DMS53 (cell line): ENCODE results near the gene PSG2.
"Not testable (repeated sequence)": the region's sequence is repeated elsewhere in the genome, so short reads cannot be mapped to it uniquely, and the experiment has no call there.

Experiments used
- DNase-seq: peaks from one replicate; lab custom pipeline; 2025; lab: John Stamatoyannopoulos, UW

The PSG2 gene

DNA sequence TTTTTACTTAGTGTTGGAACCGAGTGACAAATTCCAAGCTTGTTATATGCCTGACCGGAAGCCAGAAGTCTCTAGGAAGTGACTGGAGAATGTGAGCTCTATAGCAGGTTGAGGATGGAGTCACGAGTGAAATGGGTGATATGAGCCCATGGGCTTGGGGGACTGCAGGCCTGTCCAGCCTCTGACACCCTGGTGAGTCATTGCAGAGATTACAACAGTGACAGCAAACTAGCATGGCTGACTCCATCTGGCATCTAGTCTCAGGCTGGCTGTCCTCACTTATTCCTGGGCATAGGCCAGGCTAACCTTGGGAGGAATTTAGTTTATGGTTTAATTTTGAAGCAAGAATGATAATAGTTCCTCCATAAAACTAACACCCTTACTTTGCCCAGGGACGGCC lies 4.6 kb downstream of the PSG2 start:
- DNase-seq = not testable (repeated sequence)

- DNase-seq = not testable (repeated sequence)
Observed at GRCh38 chr19:43062418-43062817, 20.1 kb downstream of the PSG2 start.

DNA sequence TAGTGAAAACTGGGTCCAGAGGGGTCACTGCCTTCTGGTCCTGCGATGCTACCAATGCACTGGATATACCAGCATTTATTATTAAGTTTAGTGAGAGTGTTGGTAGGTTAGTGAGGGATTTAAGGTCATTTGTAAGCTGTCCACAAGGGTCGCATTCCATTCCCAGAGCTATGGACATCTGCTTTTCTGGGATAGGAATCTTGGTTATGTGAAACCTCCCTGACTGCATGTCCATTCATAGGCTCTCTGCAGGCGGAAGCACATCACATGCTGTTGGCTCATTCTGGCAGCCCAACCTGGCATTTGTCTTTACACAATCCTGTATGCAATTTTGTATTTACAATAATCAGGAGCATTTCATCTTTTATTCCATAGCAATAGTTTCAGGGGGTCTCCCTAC lies 21.2 kb downstream of the PSG2 start:
- not testable (repeated sequence) for DNase-seq

DNA sequence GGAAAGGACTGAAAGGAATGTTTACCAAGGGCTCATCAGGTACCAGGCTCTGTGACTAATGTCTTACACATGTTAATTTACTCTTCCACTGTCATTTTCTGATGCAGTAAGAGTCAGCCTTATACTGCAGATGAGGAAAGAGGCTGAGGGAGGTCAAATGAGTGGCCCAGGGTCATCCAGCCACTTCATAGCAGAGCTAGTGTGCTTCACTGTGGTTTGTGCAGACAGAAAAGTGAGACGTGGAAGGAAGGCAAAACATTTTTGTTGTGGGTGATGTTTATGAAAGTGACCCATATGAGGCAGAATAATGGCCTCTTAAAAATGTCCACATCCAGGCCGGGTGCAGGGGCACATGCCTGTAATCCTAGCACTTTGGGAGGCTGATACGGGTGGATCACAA lies 22.2 kb downstream of the PSG2 start:
- DNase-seq = not testable (repeated sequence)

DNA sequence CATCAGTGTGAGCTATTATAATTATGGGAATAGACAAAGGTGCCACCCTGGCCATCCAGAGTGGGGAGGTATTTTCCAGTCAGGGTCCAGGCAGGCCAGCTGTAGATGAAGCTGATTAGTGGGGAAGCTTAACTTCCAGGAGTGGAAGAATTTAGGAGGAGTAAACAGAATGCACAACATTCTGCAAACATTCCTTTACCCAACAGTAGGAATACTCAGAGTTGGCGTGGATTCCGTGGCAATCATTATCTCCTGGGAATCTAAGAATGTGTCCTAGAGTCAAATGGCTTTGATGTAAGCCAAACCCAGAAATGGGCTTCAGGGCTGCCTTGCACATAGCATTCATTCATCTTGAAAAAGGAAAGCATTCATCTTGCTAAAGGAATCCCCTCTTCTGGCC lies 23.0 kb downstream of the PSG2 start:
- not testable (repeated sequence) for DNase-seq

DNA sequence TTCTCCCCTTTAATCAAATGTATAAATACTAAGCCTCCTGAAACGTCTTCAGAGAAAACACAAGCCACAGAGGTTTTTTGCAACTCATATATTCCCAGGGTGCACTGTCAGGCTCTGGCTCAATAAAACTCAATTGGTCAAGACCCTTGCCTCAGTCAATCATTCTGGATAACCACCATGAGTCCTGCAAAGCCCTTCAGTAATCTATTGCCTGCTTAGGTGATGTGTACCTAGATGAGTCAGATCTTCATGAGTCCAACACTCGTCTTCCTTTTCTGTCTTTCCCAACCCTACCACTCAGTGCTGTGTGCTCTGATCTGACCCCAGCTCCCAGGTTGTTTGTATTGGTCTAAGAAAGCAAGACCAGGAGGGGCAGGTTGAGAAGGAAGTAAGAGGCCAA lies 24.1 kb downstream of the PSG2 start:
- not testable (repeated sequence) for DNase-seq

- not testable (repeated sequence) for DNase-seq
Observed at GRCh38 chr19:43047966-43048365, 34.5 kb downstream of the PSG2 start.

DNA sequence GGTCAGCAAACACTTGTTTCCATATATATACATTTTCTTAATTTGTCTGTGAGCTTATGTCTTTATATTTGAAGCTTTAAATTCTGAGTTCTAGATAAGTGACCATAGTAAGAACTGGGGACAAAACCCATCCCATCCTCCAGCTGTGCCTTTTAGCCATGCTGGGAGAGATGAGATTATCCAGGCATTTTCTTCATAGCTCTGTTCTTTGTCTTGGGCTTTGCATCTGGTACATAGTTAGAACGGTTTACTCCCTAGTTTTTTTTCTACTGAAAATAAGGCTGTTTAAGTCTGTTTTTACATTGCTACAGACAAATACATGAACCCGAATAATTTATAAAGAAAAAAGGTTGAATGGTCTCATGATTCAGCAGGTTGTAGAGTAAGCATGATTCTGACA lies 35.9 kb downstream of the PSG2 start:
- DNase-seq = not testable (repeated sequence)

DNA sequence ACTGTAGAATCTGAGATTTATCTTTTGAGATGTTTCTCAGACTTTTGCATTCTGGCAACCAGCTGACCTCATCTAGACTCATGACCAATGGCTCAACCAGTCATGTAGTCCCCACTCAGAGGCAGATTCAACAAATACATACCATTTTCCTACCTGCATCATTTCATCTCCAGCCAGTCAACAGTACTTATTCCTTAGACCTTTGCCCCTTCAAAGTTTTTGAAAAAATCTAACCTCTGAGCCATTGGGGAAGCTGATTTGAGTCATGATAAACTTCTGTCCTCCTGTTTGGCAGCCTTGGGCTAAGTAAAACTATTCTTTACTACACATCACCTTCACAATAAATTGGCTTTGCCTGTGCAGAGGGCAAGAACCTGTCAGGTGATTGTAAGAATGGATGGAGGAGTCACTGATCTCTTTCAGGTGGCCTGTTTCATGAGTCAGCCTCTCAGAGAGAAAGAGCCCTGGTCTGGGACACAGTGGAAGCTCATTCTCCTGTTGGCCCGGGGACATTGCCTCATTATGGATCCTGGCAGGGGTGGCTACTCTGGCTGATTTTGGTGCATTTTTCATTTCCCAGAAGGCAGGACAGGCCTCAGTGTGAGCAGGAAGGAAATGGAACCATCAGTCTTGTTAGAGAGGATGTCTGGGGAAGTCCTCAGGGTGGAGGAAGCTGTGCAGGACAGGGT lies 38.9 kb downstream of the PSG2 start:
- not testable (repeated sequence) for DNase-seq

DNA sequence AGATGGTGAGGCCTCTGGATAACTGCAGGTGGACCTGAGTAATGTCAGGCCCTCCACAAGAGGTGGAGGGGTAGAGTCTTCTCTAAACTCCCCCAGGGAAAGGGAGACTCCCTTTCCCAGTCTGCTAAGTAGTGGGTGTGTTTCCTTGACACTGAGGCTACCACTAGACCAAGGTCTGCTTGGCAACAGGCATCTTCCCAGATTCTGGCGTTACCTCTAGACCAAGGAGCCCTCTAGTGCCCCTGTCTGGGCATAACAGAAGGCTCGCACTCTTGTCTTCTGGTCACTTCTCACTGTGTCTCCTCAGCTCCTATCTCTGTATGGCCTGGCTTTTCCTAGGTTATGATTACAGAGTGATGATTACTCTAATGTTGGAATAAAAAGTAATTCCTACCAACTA lies 50.9 kb downstream of the PSG2 start:
- DNase-seq = peak; percentile 26

DNA sequence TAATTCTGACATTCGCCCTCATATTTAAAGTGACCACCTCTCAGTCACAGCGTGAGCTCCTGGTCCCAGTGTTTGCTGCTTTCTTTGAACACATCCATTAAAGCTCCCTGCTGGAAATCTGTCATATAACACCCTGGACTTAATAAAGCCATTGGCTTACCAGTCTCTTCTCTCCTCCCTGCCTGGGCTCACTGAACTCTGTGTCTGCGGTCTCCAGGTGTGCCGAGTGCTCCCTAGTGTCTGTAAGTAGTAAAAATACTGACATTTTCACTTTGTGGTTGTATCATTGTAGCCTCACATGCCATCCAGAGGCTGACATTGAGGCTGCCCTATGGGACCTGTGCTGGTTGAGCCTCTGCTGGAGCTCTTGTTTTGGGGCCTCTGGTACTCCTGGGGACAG lies 53.6 kb downstream of the PSG2 start:
- no peak for DNase-seq

GRCh38 chr19:43027985-43028384 lies 54.5 kb downstream of the PSG2 start:
- peak; percentile 5 for DNase-seq

- not testable (repeated sequence) for DNase-seq
Observed at GRCh38 chr19:43027061-43027460, 55.4 kb downstream of the PSG2 start.

GRCh38 chr19:43026369-43026768 lies 56.1 kb downstream of the PSG2 start, which contains the start of gene PSG11:
PSG11 (minus strand) TSS chr19:43026469; CDS start chr19:43026372, 97 bp downstream.
- not testable (repeated sequence) for DNase-seq

GRCh38 chr19:43022098-43022497 lies 60.4 kb downstream of the PSG2 start:
- not testable (repeated sequence) for DNase-seq

- DNase-seq = not testable (repeated sequence)
Observed at GRCh38 chr19:43021629-43022028, 60.9 kb downstream of the PSG2 start.

- DNase-seq = peak; percentile 2
Observed at GRCh38 chr19:43019588-43019987, 62.9 kb downstream of the PSG2 start.
